ENCODE data around the gene GHR. TPM values are rescaled to one million over a fixed set of nuclear protein-coding genes. Genes with fewer than 3 reads are reported as not detected.

Gene GHR
- total RNA-seq, 6 donors from 2014 or later: 3.0 to 7.4 (median 4.2) TPM

GRCh38 chr5:42691413-42691937 is 268.2 kb downstream of the GHR start:
- H3K27ac ChIP-seq: no peak overlapping the region
- TF ChIP-seq CTCF (IDR thresholded peaks at IDR 0.05) (no peak), POLR2A (IDR thresholded peaks at IDR 0.05) (no peak), EP300 (IDR thresholded peaks at IDR 0.05) (no peak), POLR2AphosphoS5 (IDR thresholded peaks at IDR 0.05) (no peak)
- H3K36me3 ChIP-seq: no peaks in the 10 kb centered on the region
- H3K9me3 ChIP-seq: no peaks in the 10 kb centered on the region
- no peak overlapping the region for H3K4me3 ChIP-seq
- 62 to 69% methylated on average over 2 to 3 of the region's 3 CpGs for WGBS, 2 donors
- no peak for DNase-seq
- no peaks in the 10 kb centered on the region for H3K4me1 ChIP-seq
- no peaks in the 10 kb centered on the region for H3K27me3 ChIP-seq
- peak in 1 of 2 donors; percentile 28 for ATAC-seq (ENCODE audit: low FRiP score in 2 of 2)

GRCh38 chr5:42701351-42702059 is 278.3 kb downstream of the GHR start:
- DNase-seq: no peak
- TF ChIP-seq EP300 (IDR thresholded peaks at IDR 0.05) (no peak), POLR2AphosphoS5 (IDR thresholded peaks at IDR 0.05) (no peak), CTCF (IDR thresholded peaks at IDR 0.05) (no peak), POLR2A (IDR thresholded peaks at IDR 0.05) (no peak)
- no peaks in the 10 kb centered on the region for H3K4me1 ChIP-seq
- H3K27ac ChIP-seq: no peak overlapping the region
- H3K9me3 ChIP-seq: peaks cover 0 to 8% (median 8%) of the 10 kb centered on the region in 4 donors
- WGBS, 2 donors: 88 to 92% methylated on average over 7 of the region's 7 CpGs
- ATAC-seq (ENCODE audit: low FRiP score in 2 of 2): no peak
- no peaks in the 10 kb centered on the region for H3K27me3 ChIP-seq
- H3K36me3 ChIP-seq: no peaks in the 10 kb centered on the region
- H3K4me3 ChIP-seq: no peak overlapping the region

- Histone ChIP-seq H3K27ac (no peak overlapping the region), H3K4me1 (no peaks in the 10 kb centered on the region), H3K36me3 (no peaks in the 10 kb centered on the region), H3K9me3 (peaks cover 0 to 8% (median 8%) of the 10 kb centered on the region in 4 donors), H3K4me3 (no peak overlapping the region), H3K27me3 (no peaks in the 10 kb centered on the region)
- no peak for ATAC-seq (ENCODE audit: low FRiP score in 2 of 2)
- 0 to 53% methylated on average over 1 of the region's 1 CpG for WGBS, 2 donors
- no peak for TF ChIP-seq POLR2AphosphoS5 (IDR thresholded peaks at IDR 0.05)
- TF ChIP-seq CTCF (IDR thresholded peaks at IDR 0.05): no peak
- TF ChIP-seq POLR2A (IDR thresholded peaks at IDR 0.05): no peak
- TF ChIP-seq EP300 (IDR thresholded peaks at IDR 0.05): no peak
- no peak for DNase-seq
Observed at GRCh38 chr5:42703238-42703637, 280.0 kb downstream of the GHR start.

- no peak for DNase-seq
- no peak for TF ChIP-seq EP300 (IDR thresholded peaks at IDR 0.05)
- no peak for TF ChIP-seq POLR2AphosphoS5 (IDR thresholded peaks at IDR 0.05)
- no peak for TF ChIP-seq POLR2A (IDR thresholded peaks at IDR 0.05)
- TF ChIP-seq CTCF (IDR thresholded peaks at IDR 0.05): no peak
- ATAC-seq (ENCODE audit: low FRiP score in 2 of 2): no peak
- Histone ChIP-seq H3K27me3 (no peaks in the 10 kb centered on the region), H3K4me3 (no peak overlapping the region), H3K27ac (no peak overlapping the region), H3K36me3 (peaks cover 0 to 3% (median 0%) of the 10 kb centered on the region in 4 donors), H3K4me1 (no peaks in the 10 kb centered on the region), H3K9me3 (no peaks in the 10 kb centered on the region)
- WGBS, 2 donors: 76 to 81% methylated on average over 3 of the region's 3 CpGs
Observed at GRCh38 chr5:42715785-42716184, 292.5 kb downstream of the GHR start.

GRCh38 chr5:42718591-42718990 is 295.4 kb downstream of the GHR start:
- Histone ChIP-seq H3K4me1 (no peaks in the 10 kb centered on the region), H3K27ac (no peak overlapping the region), H3K27me3 (no peaks in the 10 kb centered on the region), H3K4me3 (no peak overlapping the region), H3K36me3 (peaks cover 0 to 3% (median 0%) of the 10 kb centered on the region in 4 donors), H3K9me3 (no peaks in the 10 kb centered on the region)
- no peak for TF ChIP-seq POLR2A (IDR thresholded peaks at IDR 0.05)
- no peak for TF ChIP-seq EP300 (IDR thresholded peaks at IDR 0.05)
- TF ChIP-seq POLR2AphosphoS5 (IDR thresholded peaks at IDR 0.05): no peak
- TF ChIP-seq CTCF (IDR thresholded peaks at IDR 0.05): no peak
- DNase-seq: no peak
- WGBS, 2 donors: 72 to 90% methylated on average over 4 of the region's 4 CpGs
- no peak for ATAC-seq (ENCODE audit: low FRiP score in 2 of 2)
